HepG2 (cell line): ENCODE data around the gene YY1. TPM values are rescaled to one million over a fixed set of nuclear protein-coding genes. Genes with fewer than 3 reads are reported as not detected.
A peak's percentile ranks its signal among the peaks of the same experiment; 100 is the strongest.

ENCODE experiments used
- ATAC-seq: fragments of 200-7000 bp; cut with Tn5 transposase; 3 replicates; pipeline ENCODE4 v1.9.1; 2020; ENCODE audit warnings: mild to moderate bottlenecking, moderate library complexity
- BruUV-seq: library from RNA; stranded (reverse); fragments of 400-500 nt; replicated peaks from 2 replicates; lab custom pipeline; 2021; lab: Mats Ljungman, UMichigan
- CTCF ChIA-PET: fragments of 300-600 bp; formaldehyde crosslinking; extraction: SDS; loops from one replicate; lab custom pipeline; 2021; ENCODE audit warnings: low total read pairs, inconsistent platforms, low intra/inter-chr PET ratio; lab: Yijun Ruan, JAX
- POLR2A ChIA-PET: fragments of 350-600 bp; sonication (Branson Sonifier 250); formaldehyde crosslinking; loops from one replicate; lab custom pipeline; 2020; ENCODE audit warnings: antibody characterized with exemption, inconsistent platforms; lab: Yijun Ruan, JAX
- DNase-seq: peaks from one replicate; pipeline ENCODE4 v3.0.0-alpha.2; 2015; ENCODE audit warnings: low spot score
- FAIRE-seq: peaks from 3 replicates; lab custom pipeline; 2011; peaks lifted over from hg19 to GRCh38; lab: Jason Lieb, UNC
- H2AFZ ChIP-seq: one replicate; pipeline ENCODE4 v1.6.1; 2011; ENCODE audit warnings: low read length, inconsistent platforms
- H3K27ac ChIP-seq: fragments of 300-600 bp; 3 replicates; pipeline ENCODE4 v1.8.0; 2011; ENCODE audit warnings: mixed run types, mild to moderate bottlenecking, mixed read lengths, low read length, inconsistent platforms; ENCODE audit not compliant: insufficient read depth; ENCODE audit errors: extremely low read length
- H3K27me3 ChIP-seq, 2 experiments: fragments of 200-600 bp in 1 of 2; 2 replicates in 1 of 2; 3 replicates in 1 of 2; pipeline versions ENCODE4 v1.6.0 to v1.8.0; 2011; ENCODE audit warnings: low read length in 2 of 2, mild to moderate bottlenecking in 2 of 2, moderate library complexity in 2 of 2, inconsistent platforms in 1 of 2; ENCODE audit not compliant: insufficient read depth in 2 of 2, control insufficient read depth in 1 of 2
- H3K36me3 ChIP-seq, 2 experiments: fragments of 200-600 bp in 1 of 2; replicated peaks in 1 of 2; 2 replicates in 1 of 2; 3 replicates in 1 of 2; pipeline versions ENCODE4 v1.5.1 to v1.8.0; 2011; ENCODE audit warnings: low read length in 2 of 2, inconsistent platforms in 1 of 2; ENCODE audit not compliant: insufficient read depth in 2 of 2, control insufficient read depth in 1 of 2
- H3K4me1 ChIP-seq: 2 replicates; pipeline ENCODE4 v1.5.1; 2012; ENCODE audit warnings: low read length, inconsistent platforms; ENCODE audit not compliant: insufficient read depth
- H3K4me2 ChIP-seq: 2 replicates; pipeline ENCODE4 v1.6.0; 2011; ENCODE audit warnings: low read depth, low read length, inconsistent platforms
- H3K4me3 ChIP-seq, 3 experiments: fragments of 200-600 bp in 1 of 3; sonication (generic), shearing (Covaris generic) in 1 of 3; replicated peaks in 1 of 3; 2 replicates each; pipeline ENCODE4 v1.5.1; 2011 to 2016; ENCODE audit warnings: low read length in 3 of 3, inconsistent platforms in 2 of 3, low read depth in 2 of 3, mild to moderate bottlenecking in 2 of 3, control low read depth in 1 of 3, mixed read lengths in 1 of 3; ENCODE audit not compliant: insufficient read depth in 1 of 3
- H3K79me2 ChIP-seq: one replicate; pipeline ENCODE4 v1.6.1; 2011; ENCODE audit warnings: low read length, inconsistent platforms; ENCODE audit not compliant: insufficient read depth
- H3K9ac ChIP-seq: 2 replicates; pipeline ENCODE4 v1.6.0; 2011; ENCODE audit warnings: mild to moderate bottlenecking, low read depth, low read length, inconsistent platforms; ENCODE audit not compliant: insufficient read depth
- H3K9me3 ChIP-seq: 2 replicates; pipeline ENCODE4 v1.5.1; 2012; ENCODE audit warnings: mild to moderate bottlenecking, low read length
- H4K20me1 ChIP-seq: 2 replicates; pipeline ENCODE4 v1.6.0; 2011; ENCODE audit warnings: inconsistent platforms, mild to moderate bottlenecking, low read length, moderate library complexity; ENCODE audit not compliant: insufficient read depth
- ATF7 ChIP-seq, 2 experiments: fragments of 450-650 bp in 1 of 2; sonication (generic) in 1 of 2; formaldehyde crosslinking in 1 of 2; IDR thresholded peaks; 2 replicates each; pipeline versions ENCODE4 v1.4.0 to v1.6.1; 2016 to 2020; ENCODE audit warnings: antibody characterized with exemption in 1 of 2, mild to moderate bottlenecking in 1 of 2, missing genetic modification reagents in 1 of 2
- CTCF ChIP-seq: sonication (generic); formaldehyde crosslinking; IDR thresholded peaks from 2 replicates; pipeline ENCODE4 v1.5.0; 2020; ENCODE audit warnings: mild to moderate bottlenecking, missing genetic modification reagents, moderate library complexity
- WGBS: methylation state at CpG from one replicate; pipeline ENCODE4 v1.1.6; 2017; ENCODE audit warnings: low lambda C conversion rate; 5-methylcytosine and 5-hydroxymethylcytosine counted together
- in situ Hi-C: cut with HindIII; loops from 2 replicates; pipeline ENCODE4 v1.10.0; 2017; ENCODE audit warnings: low pct_unique_long_range_greater_than_20kb; ENCODE audit not compliant: extremely low pct_ligation_motif_present
- intact Hi-C: fragments of 100-400 bp; cut with micrococcal nuclease; formaldehyde crosslinking; loops from one replicate; pipeline ENCODE4 v1.10.0; 2022; ENCODE audit not compliant: unreplicated experiment
- polyA plus RNA-seq, 8 experiments: library from polyadenylated mRNA; depleted of rRNA in 3 of 8; stranded (reverse) in 7 of 8; unstranded in 1 of 8; fragments of >200 nt; fragmentation: Illumina TruSeq in 4 of 8; extraction: Trizol in 4 of 8; gene quantifications; 2 replicates each; pipeline versions ENCODE4 v1.2.1 to v1.2.3, GENCODE V29; 2011 to 2016; ENCODE audit warnings: low read depth in 4 of 8, missing spikeins in 1 of 8, mixed read lengths in 1 of 8; ENCODE audit not compliant: insufficient read depth in 1 of 8
- total RNA-seq, 5 experiments: library from RNA; depleted of rRNA; stranded (reverse); fragments of >200 nt; fragmentation: Illumina TruSeq; extraction: Trizol; gene quantifications; 2 replicates each; pipeline ENCODE4 v1.2.3, GENCODE V29; 2016; ENCODE audit warnings: low read depth in 1 of 5

The YY1 gene
- total and polyA plus RNA-seq, 2 of the 13 experiments (the other 11 are each of a cell fraction or from before 2014, with no cell fraction given), result 29.4 to 68.1 TPM

GRCh38 chr14:100288382-100289185 lies 49.6 kb downstream of the YY1 start:
- in situ Hi-C loops, result no loop called here
- Histone ChIP-seq H3K27me3 (no peaks in the 10 kb centered on the region), H3K27ac (peak overlapping the region; percentile 40), H3K79me2 (no peaks in the 10 kb centered on the region), H2AFZ (no peak overlapping the region), H4K20me1 (no peaks in the 10 kb centered on the region), H3K9ac (no peak overlapping the region), H3K9me3 (no peaks in the 10 kb centered on the region), H3K4me3 (no peak overlapping the region), H3K36me3 (no peaks in the 10 kb centered on the region), H3K4me2 (no peak overlapping the region), H3K4me1 (peaks cover 71% of the 10 kb centered on the region)
- BruUV-seq, result no TSS peak
- no peak for DNase-seq
- intact Hi-C loops, result no loop called here
- 84% methylated on average over 11 of the region's 12 CpGs for WGBS
- FAIRE-seq, result no peak
- TF ChIP-seq CTCF (CRISPR knock-in tag) (no peak), ATF7 (IDR thresholded peaks at IDR 0.05) (peak; percentile 36; the same call in 1 of the 2 replicates), ATF7 (CRISPR knock-in tag; IDR thresholded peaks at IDR 0.05) (no peak)
- CTCF ChIA-PET, result no interaction called here
- POLR2A ChIA-PET, result interaction anchor here (1.2 kb wide), 1 partner anchor 18 kb away, joined by 3 read pairs; the partner anchor contains the start of gene SLC25A29
- no peak for ATAC-seq
